HG03378 (cell line): ENCODE results near the gene ITGAV.

Experiments used
- ATAC-seq: cut with Tn5 transposase; IDR thresholded peaks from one replicate; pipeline ENCODE4 v1.9.1; 2021; ENCODE audit warnings: mild to moderate bottlenecking, moderate library complexity; ENCODE audit not compliant: unreplicated experiment

Gene ITGAV

GRCh38 chr2:186659383-186659782 is 69.5 kb downstream of the ITGAV start:
- ATAC-seq = no peak

GRCh38 chr2:186664385-186665043 is 74.7 kb downstream of the ITGAV start:
- ATAC-seq = no peak

- no peak for ATAC-seq
Observed at GRCh38 chr2:186669146-186669545, 79.3 kb downstream of the ITGAV start.

- no peak for ATAC-seq
Observed at GRCh38 chr2:186670831-186671230, 81.0 kb downstream of the ITGAV start.

GRCh38 chr2:186675380-186675779 is 85.5 kb downstream of the ITGAV start:
- ATAC-seq = no peak

GRCh38 chr2:186683341-186683740 is 93.5 kb downstream of the ITGAV start:
- no peak for ATAC-seq

GRCh38 chr2:186687807-186688211 is 98.0 kb downstream of the ITGAV start:
- no peak for ATAC-seq

- no peak for ATAC-seq
Observed at GRCh38 chr2:186688813-186689212, 99.0 kb downstream of the ITGAV start.

- ATAC-seq = no peak
Observed at GRCh38 chr2:186690786-186691185, 100.9 kb downstream of the ITGAV start.

GRCh38 chr2:186691231-186691630 is 101.4 kb downstream of the ITGAV start:
- ATAC-seq = no peak

GRCh38 chr2:186691900-186692299 is 102.0 kb downstream of the ITGAV start:
- ATAC-seq = no peak

- peak; percentile 2 for ATAC-seq
Observed at GRCh38 chr2:186693446-186693832, 103.6 kb downstream of the ITGAV start.

GRCh38 chr2:186695081-186695756 is 105.4 kb downstream of the ITGAV start:
- ATAC-seq = no peak

GRCh38 chr2:186696290-186696689 is 106.4 kb downstream of the ITGAV start:
- no peak for ATAC-seq

GRCh38 chr2:186696804-186697203 is 106.9 kb downstream of the ITGAV start:
- no peak for ATAC-seq

GRCh38 chr2:186697536-186697935 is 107.7 kb downstream of the ITGAV start:
- no peak for ATAC-seq

- no peak for ATAC-seq
Observed at GRCh38 chr2:186699742-186700141, 109.9 kb downstream of the ITGAV start.

GRCh38 chr2:186702006-186702405 is 112.2 kb downstream of the ITGAV start:
- ATAC-seq = no peak

- no peak for ATAC-seq
Observed at GRCh38 chr2:186702501-186702900, 112.6 kb downstream of the ITGAV start.

- no peak for ATAC-seq
Observed at GRCh38 chr2:186704897-186705296, 115.0 kb downstream of the ITGAV start.

- no peak for ATAC-seq
Observed at GRCh38 chr2:186709529-186710450, 119.9 kb downstream of the ITGAV start.

- ATAC-seq = no peak
Observed at GRCh38 chr2:186713691-186714090, 123.8 kb downstream of the ITGAV start.
